Germinal center (tissue), 1 donor: ENCODE measurements around the gene CCDC61.

Source experiments
- DNase-seq: peaks from one replicate; pipeline ENCODE4 v3.0.0; 2012; ENCODE audit warnings: mixed read lengths, low spot score

The CCDC61 gene, protein sequence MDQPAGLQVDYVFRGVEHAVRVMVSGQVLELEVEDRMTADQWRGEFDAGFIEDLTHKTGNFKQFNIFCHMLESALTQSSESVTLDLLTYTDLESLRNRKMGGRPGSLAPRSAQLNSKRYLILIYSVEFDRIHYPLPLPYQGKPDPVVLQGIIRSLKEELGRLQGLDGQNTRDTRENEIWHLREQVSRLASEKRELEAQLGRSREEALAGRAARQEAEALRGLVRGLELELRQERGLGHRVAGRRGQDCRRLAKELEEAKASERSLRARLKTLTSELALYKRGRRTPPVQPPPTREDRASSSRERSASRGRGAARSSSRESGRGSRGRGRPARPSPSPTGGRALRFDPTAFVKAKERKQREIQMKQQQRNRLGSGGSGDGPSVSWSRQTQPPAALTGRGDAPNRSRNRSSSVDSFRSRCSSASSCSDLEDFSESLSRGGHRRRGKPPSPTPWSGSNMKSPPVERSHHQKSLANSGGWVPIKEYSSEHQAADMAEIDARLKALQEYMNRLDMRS

DNA sequence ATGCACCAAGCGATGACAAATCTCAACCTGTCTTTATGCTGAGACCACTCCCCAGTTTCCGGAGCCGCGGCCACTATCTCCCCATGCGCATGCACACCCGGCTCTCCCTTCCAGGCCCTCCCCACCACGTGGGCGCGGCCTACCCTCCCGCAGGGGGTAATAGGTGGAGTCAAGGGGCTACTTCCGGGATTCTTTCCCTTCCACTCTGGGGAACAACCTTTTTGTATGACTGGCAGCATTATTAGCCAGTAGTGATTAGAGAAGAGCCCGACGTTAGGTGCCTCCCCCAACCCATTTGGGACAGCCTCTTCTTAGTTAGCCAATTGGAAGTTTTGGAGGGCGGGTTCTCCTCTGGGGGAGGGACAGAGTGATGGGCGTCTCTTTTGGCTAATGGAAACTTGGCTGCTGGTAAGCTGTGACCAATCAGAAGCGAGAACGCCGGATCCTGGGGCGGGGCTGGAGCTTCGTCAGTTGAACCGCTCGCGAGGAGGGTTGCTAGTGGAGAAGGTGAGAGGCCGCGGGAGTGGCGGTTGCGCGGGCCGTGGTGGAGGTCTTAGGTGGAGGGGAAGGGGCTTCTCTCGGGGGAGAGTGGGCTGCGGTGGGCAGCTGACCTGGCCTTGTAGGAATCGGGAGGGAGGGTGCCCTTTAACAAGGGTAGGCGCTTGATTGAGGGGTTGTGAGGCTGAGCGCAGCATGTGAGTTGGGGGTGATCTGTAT lies at the start of gene CCDC61:
Gene CCDC61, plus strand, starts transcription at position 470 of the 717 bp plus-strand sequence. CDS start 7,552 bp downstream, outside the sequence.
- peak; percentile 99 for DNase-seq

DNA sequence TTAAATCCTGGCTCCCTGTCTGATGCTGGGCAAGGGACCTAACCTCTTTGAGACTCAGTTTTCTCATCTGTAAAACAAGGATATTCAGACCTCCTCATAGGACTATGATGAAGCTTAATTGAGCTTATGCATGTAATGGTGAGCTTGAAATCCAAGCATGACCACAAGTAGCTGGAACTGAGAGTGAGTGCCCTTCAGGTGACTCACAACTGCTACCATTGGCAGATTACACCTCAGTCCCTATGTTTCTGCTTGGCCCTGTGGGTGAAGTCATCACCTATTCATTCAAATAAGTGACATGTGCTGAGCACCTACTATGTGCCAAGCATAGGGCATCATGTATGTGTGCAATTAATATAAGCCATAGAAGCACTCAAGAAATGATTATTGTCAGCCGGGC lies 47.3 kb upstream of the CCDC61 start:
- DNase-seq: no peak

DNA sequence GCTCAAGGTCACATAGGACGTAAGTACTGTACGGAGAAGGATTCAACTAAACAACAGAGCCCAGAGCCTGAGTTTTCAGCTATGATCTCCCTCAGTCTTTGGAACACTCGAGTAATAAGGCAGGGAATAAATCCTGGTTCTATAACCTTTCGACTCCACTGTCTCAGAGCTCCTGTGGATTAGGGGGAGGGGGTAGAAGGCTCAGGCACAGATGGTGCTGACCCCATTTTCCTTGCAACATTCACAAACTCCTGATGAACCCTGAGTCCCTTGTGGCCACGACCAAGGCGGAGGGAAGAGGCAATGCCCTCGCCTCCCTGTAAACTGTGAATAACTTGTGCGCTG lies 43.0 kb upstream of the CCDC61 start:
- DNase-seq: no peak

DNA sequence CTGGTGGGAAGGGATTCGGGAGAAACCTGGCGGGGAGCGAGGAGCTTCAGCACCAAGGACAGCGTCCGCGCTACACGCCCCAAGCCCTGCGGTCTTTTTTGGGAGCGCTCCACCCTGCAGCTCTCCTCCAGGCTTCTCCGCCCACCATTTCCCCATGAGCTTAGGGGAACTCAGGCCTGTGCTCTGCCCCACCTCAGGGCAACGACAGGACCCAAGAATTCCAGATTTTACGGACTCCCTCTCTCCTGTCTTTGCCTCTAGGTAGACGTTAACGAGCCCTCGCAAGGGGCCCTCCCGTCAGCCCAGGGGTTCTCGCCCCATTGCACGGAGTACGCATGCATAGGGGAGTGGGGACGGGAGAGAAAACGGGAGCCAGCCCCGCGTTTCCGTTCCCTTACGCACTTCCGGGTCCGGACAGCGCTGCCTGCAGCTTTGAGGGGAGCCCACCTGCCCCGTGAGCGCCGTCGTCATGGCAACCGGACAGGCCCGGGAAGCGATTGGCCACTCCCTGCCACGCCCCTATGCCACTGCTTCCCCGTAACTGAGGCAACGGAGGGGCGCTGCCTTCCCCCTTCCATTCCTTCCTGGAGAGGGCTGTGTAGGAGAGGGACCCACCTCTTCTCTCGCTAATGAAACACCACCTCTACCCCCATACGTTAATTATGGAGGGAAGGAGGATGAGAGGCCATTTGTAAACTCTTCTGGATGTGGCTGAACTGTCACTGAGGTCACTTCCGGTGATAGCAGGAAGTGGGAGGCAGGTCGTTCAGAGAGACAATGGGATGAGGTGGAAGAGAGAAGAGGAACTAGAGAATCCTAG lies 42.4 kb upstream of the CCDC61 start:
- peak; percentile 57 for DNase-seq

DNA sequence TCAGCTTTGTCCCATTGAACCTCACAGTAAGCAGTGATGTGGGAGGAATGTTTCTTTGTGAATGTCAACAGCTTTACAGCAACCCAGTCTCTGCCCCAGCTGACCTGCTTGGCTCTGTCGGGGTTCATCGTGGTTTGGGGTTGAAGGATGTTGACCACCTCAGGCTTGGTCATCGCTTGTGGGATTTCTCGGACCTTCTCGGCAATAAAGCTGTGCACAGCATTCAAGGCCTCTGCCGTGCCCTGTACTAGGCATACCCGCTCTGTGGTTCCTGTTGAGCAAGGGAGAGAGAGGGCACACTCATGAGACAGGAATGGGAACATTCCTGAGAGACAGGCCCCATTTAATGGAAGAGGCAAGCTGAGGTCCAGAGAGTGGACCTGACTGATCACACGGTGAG lies 41.6 kb upstream of the CCDC61 start:
- no peak for DNase-seq

DNA sequence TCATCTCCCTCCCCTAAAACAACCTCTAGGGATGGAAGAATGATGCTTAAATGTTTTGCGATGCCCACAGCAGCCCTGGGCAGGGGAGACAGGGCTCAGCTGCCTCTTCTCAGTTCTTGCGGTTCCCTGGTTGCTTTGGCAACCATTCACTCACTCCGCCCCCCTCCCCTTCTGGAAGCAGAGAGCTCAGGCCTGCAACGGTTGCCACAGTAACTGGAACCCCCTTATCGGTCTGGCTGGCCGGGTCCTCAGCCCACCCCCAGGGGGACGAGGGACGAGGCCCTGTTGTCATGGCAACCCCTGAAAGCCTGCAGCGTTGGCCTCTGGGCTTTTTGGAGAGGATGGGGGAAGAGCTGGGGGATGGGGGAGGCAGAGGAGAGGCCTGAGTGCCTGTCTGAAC lies 41.1 kb upstream of the CCDC61 start:
- no peak for DNase-seq

DNA sequence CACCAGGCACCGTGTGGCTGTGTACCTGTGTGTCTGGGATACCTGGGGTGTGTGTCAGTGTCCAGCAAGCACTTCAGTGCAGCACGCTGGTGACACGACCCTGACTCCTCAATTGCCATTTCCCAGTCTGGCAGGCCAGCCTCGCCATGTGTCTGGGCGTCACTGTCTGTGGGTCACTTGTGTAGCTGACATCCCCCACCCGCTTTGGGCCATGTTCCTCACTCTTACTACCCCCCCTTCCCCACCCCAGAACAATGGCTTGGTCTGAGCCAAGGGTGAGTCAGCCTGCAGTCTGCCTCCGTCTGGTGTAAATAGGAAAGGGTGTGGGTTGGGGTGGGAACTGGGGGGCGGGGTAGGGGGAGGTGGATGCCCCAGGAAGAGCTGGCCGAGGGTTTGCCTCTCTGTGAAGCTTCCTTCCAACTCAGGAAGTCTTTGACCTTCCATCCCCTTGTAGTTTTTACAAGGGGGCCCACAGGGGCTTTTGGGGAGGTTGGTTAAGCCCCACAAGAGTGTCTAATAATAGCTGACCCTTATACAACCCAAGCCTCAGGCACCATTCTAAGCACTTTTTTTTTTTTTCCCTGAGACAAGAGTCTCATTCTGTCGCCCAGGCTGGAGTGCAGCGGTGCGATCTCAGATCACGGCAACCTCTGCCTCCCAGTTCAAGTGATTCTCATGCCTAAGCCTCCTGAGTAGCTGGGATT lies 39.2 kb upstream of the CCDC61 start:
- DNase-seq: no peak

DNA sequence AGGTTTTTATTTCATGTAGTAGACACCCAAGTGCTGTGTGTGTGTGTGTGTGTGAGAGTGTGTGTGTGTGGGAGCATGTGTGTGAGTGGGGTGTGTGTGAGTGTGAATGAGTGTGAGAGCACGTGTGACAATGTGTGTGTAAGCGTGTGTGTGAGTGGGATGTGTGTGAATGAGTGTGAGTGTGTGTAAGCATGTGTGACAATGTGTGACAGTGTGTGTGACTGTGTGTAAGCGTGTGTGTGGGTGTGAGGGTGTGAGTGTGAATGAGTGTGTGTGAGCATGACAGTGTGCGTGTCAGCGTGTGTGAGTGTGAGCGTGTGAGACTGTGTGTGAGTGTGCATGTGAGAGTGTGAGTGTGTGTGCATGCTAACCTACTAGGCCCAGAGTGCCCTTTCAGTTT lies 36.9 kb upstream of the CCDC61 start:
- no peak for DNase-seq

DNA sequence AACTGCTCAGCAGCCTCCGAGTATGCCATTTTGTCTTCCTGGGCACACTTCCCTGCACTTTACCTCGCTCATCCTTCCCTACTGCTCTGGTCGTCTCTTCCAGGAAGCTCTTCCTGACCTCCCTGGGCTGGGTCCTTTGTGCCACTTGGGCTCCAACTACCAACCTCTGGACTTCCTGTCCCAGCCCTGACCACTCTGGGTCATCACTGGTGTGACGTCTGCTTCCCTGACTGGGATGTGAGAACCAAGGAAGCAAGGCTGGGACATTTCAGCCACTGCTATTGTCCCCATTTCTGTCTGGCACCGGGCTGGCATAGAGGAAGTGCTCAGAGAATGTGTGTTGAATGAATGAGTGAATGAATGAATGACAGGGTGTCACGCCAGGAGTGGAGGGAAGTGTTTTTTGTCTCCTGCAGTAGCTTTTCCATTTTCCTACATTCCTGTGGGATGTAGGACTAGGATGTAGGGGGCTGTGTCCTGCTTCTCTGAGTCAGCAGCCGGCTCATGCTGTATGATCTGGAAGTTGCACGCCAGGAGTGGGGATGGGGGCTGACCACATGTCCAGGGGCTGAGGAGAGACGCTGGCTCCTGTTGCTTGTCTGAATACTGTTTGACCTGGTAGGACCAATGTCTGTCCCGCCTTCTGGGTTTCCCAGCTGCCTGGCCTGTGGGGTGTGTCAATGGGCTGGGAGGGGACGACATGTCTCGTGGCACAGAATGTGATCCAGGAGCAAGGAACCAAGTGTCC lies 36.3 kb upstream of the CCDC61 start:
- DNase-seq: no peak

DNA sequence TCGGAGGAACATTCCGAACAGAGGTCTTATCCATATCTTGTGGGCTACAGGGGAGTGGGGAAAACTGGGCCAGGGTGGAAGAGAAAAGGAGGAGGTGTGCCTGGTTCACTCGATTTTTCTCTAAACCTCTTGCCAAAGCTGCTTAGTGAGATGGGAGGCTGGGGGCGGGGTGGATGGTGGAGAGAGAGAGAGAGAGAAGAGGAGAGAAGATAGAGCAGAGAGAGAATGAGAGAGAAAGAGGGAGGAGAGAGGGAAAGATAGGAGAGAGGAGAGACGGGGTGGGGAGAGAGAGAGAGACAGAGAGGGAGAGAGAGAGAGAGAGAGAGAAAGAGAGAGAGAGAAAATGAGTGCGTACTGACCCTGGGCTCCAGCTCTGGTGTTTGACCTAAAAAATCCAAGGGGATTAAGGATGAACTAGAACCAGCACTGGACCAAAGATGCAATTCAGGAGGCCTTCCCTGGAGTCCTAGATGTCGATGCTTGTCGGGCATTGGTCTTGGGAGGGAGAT lies 35.7 kb upstream of the CCDC61 start:
- no peak for DNase-seq

DNA sequence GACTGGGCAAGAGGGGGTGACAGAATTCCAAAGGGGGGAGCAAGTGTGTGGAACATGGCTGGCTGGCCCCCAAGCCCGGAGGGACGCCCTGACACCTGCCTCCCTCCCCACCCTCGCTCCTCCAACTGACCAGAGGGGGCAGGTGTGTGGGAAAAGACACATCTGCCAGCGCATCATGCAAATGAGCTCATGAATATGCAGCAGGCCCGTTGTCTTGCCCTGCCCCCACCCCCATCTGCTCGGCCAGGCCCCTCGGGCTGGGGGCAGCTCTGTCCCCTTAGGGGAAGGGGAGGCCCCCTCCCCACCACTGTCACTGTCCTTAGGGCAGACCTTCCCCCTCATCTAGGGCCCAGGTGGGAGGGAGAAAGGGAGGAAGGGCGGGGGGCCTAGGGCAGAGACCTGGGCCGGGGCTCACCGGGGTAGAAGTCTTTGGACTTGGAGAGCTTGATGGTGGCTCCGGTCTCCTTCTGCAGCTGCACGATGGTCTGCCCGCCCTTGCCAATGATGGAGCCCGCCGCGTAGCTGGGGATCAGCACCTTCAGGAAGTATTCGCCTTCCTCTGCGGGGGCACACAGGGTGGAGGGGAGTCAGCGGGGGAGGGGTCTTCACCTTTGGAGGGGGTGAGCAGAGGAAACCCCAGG lies 34.6 kb upstream of the CCDC61 start:
- no peak for DNase-seq

DNA sequence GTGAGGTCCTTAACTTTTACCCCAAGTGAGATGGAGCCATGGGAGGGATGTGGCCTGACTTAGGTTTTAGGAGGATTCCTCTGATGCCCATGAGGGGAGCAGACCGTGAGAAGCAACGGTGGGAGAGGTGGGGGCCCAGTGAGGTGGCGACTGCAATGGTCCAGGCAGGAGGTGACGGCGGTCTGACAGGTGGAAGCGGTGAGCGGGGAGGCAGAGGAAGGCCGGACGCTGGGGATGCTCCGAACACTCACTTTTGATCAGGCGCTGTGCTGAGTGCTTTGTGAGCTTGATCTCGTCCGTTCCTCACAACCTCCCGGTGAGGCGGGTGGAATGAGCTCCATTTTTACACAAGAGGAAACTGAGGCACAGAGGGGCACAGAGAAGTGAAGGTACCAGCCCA lies 33.2 kb upstream of the CCDC61 start:
- no peak for DNase-seq

DNA sequence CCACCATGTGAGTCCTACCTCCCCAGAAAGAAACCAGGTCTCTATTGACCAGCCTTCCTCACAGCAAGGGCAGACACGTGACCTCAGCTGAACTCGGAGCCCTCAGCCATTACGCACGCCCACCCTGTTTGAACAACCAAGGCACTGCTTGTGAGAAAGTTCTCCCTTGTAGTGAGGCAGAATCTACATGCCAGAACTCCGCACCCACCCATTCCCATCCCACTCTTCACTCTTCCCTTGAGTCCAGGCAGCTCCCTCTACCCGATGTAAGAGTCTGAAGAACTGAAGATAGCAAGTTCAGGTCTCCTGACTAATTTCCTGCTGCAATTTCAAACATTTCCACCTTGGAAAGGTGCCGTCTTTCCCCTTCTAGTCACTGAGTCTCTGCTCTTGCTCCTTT lies 28.0 kb upstream of the CCDC61 start:
- no peak for DNase-seq

DNA sequence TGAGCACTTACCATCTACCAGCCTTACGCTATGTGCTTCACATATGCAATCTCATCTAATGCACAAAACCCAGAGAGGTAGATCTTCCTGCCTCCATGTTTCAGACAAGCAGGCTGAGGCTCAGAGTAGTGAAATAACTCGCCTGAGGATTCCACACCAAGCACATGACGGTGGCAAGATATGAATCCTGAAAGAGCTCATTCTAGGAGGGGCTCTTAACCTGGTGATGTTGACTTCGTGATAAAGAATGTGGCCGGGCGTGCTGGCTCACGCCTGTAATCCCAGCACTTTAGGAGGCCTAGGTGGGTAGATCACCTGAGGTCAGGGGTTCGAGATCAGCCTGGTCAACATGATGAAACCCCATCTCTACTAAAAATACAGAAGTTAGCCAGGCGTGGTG lies 26.6 kb upstream of the CCDC61 start:
- DNase-seq: no peak

DNA sequence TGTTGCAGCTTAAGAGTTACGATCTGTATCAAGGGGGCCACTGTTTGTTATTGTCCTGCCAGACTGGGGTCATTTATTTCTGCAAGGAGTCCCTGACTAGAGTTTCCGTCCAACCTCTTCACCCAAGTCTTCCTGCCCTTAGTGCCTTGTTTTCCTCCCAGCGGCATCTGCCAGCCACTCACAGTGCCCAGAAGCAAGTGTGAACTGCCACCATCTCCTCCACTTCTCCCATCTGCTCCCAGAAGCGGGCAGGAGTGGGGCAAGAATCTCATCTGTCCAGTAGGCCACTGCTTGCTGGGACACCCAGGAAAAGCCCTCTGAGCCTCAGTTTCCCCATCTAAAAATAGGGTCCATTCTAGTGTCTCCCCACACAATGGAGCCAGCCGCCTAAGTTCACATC lies 25.6 kb upstream of the CCDC61 start:
- no peak for DNase-seq

DNA sequence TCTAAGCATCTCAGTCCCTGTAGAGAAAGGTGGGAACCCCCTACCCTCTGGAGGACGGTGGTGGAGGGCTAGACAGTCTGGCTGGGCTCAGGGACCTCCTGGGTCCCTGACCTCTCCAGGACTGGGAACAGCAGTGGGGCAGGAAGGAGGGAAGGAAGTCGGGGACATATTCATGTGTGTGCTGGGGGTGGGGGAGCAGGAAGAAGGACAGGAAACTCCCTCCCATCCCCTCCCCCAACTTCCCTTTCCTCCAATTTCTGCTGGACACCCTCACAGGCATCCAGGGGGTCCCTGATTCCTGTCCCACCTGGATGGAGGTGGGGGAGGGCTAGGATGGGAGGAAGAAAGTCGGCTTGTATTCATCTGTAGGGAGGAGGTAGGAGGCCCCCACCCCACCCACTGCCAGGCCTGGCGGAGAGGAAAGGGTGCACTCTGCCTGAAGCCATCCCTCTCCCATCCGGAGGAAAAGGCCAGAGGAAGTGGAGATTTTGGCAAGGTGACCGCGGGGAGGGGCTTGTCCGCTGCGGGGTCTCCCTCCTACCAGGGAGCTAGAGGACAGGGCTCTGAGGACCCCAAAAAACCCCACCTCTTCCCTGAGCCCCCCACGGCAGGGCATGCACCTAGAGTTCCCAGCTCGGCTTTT lies 23.9 kb upstream of the CCDC61 start:
- DNase-seq: no peak

DNA sequence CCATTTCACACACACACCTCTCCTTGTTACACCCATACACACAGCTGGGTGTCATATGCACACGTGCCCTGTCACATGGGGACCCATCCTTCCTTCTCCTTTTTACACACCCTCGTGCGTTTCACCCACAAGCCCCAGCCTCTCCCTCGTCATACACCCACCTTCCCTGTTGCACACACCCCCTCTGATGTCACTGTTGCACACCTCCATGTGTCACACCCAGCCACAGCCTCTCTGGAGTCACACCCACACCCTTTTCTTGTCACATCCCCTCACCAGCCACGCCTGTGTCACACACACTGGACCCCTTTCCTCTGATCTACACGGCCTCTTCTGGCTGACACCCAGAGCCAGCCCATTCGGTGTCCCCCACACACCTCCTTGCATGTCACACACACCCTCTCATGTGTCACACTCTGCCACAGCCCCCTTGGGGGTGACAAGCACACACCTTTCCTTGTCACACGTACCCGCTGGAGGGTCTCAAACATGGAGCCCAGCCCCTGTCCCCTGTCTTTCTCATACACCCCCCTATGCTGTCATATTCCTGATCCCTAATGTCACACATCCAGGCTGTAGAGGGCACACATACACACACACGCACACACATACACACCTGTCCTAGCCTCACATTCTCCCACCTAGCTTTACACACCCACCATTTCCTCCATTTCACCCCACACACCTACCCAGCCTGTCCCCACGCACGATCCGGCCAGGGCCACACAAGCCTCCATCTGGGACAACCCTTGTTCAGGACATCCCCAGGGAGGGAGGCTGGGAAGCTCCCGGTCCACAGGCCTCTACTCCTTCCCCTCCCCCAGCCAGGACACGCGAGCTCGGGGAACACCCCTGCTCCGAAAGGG lies 23.0 kb upstream of the CCDC61 start:
- no peak for DNase-seq

DNA sequence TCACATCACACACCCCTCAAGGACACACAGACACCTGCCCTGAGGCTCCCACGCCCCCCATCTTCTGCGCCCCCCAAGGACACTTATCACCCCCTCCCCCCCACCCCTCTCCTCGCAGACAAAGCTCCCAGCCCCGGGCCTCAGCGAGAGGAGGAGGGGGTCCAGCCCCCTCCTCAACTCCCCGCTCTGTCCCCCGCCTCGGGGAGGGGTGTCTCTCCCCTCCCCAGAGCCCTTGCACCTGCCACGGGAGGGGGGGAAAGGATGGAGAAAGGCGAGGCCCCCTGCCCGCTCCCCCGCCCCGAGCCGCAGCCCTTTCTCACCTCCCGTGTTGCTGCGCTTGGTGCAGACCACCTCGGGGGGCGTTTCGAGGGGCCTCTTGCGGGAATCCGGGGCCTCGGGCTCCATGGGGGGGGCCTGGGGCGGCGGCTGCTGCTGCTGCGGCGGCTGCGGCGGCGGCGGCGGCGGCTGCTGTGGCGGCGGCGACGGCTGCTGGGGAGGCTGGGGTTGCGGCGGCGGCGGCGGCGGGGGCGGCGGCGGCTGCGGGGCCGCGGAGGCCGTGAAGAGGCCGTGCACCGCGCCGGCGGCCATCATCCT lies 22.2 kb upstream of the CCDC61 start:
- no peak for DNase-seq
